SK-N-SH treated with all-trans-retinoic acid at 6 μM for 48 hours (cell line): ENCODE data around the gene PCIF1.

Experiments
- ATAC-seq: fragments of 200-7000 bp; cut with Tn5 transposase; 3 replicates; pipeline ENCODE4 v1.9.1; 2020; ENCODE audit warnings: mild to moderate bottlenecking, moderate library complexity
- CSDC2 ChIP-seq: fragments of 250-450 bp; sonication (Bioruptor Pico); IDR thresholded peaks from 2 replicates; pipeline ENCODE4 v1.5.0; 2020; ENCODE audit warnings: mild to moderate bottlenecking, moderate library complexity
- ESRRG ChIP-seq: fragments of 250-450 bp; sonication (Bioruptor Pico); IDR thresholded peaks from 2 replicates; pipeline ENCODE4 v1.6.1; 2021; ENCODE audit warnings: mild to moderate bottlenecking
- GLIS3 ChIP-seq: fragments of 250-450 bp; sonication (Bioruptor Pico); IDR thresholded peaks from 2 replicates; pipeline ENCODE4 v1.5.0; 2020; ENCODE audit warnings: mild to moderate bottlenecking, moderate library complexity
- ISL1 ChIP-seq: fragments of 250-450 bp; sonication (Bioruptor Pico); IDR thresholded peaks from 2 replicates; pipeline ENCODE4 v2.1.2; 2022; ENCODE audit warnings: mild to moderate bottlenecking, moderate library complexity
- OSR1 ChIP-seq: fragments of 250-450 bp; sonication (Bioruptor Pico); IDR thresholded peaks from 2 replicates; pipeline ENCODE4 v1.8.0; 2022; ENCODE audit warnings: moderate library complexity, mild to moderate bottlenecking, inconsistent platforms
- RARB ChIP-seq: fragments of 250-450 bp; sonication (Bioruptor Pico); IDR thresholded peaks from 2 replicates; pipeline ENCODE4 v1.8.0; 2021; ENCODE audit warnings: mild to moderate bottlenecking, moderate library complexity
- TOX ChIP-seq: fragments of 250-450 bp; sonication (Bioruptor Pico); IDR thresholded peaks from 2 replicates; pipeline ENCODE4 v1.8.0; 2021; ENCODE audit warnings: mild to moderate bottlenecking, moderate library complexity, borderline replicate concordance
- ZC3H10 ChIP-seq: fragments of 250-450 bp; sonication (Bioruptor Pico); IDR thresholded peaks from 2 replicates; pipeline ENCODE4 v1.5.1; 2021; ENCODE audit warnings: mild to moderate bottlenecking, moderate library complexity
- ZFP3 ChIP-seq: fragments of 250-450 bp; sonication (Bioruptor Pico); IDR thresholded peaks from 2 replicates; pipeline ENCODE4 v1.5.0; 2020; ENCODE audit warnings: mild to moderate bottlenecking, moderate library complexity
- ZFP30 ChIP-seq: fragments of 450-650 bp; formaldehyde crosslinking; IDR thresholded peaks from 2 replicates; pipeline ENCODE4 v1.5.0; 2022; ENCODE audit warnings: mild to moderate bottlenecking, moderate library complexity
- ZNF565 ChIP-seq: fragments of 450-650 bp; formaldehyde crosslinking; conservative IDR thresholded peaks from 2 replicates; pipeline ENCODE4 v1.5.0; 2020; ENCODE audit warnings: low read depth, mild to moderate bottlenecking, moderate library complexity
- ZNF8 ChIP-seq: fragments of 450-650 bp; formaldehyde crosslinking; IDR thresholded peaks from 2 replicates; pipeline ENCODE4 v1.5.0; 2020; ENCODE audit warnings: mild to moderate bottlenecking, moderate library complexity
- TF ChIP-seq, protein P1 (sequence below): fragments of 250-450 bp; sonication (Bioruptor Pico); IDR thresholded peaks from 2 replicates; pipeline ENCODE4 v1.5.1; 2021; ENCODE audit warnings: mild to moderate bottlenecking, moderate library complexity
- TF ChIP-seq, protein P2 (sequence below): fragments of 250-450 bp; sonication (Bioruptor Pico); IDR thresholded peaks from 2 replicates; pipeline ENCODE4 v1.5.0; 2020; ENCODE audit warnings: mild to moderate bottlenecking, moderate library complexity
- TF ChIP-seq, protein P3 (sequence below): fragments of 250-450 bp; sonication (Bioruptor Pico); IDR thresholded peaks from 2 replicates; pipeline ENCODE4 v1.8.0; 2021; ENCODE audit warnings: low read depth, mild to moderate bottlenecking, moderate library complexity, borderline replicate concordance
- TF ChIP-seq, protein P4 (sequence below): fragments of 250-450 bp; sonication (Bioruptor Pico); IDR thresholded peaks from 2 replicates; pipeline ENCODE4 v1.8.0; 2020; ENCODE audit warnings: mild to moderate bottlenecking, moderate library complexity, borderline replicate concordance
- TF ChIP-seq, protein P5 (sequence below): fragments of 250-450 bp; sonication (Bioruptor Pico); IDR thresholded peaks from 2 replicates; pipeline ENCODE4 v1.5.1; 2020; ENCODE audit warnings: low read depth, mild to moderate bottlenecking, moderate library complexity

The PCIF1 gene

DNA sequence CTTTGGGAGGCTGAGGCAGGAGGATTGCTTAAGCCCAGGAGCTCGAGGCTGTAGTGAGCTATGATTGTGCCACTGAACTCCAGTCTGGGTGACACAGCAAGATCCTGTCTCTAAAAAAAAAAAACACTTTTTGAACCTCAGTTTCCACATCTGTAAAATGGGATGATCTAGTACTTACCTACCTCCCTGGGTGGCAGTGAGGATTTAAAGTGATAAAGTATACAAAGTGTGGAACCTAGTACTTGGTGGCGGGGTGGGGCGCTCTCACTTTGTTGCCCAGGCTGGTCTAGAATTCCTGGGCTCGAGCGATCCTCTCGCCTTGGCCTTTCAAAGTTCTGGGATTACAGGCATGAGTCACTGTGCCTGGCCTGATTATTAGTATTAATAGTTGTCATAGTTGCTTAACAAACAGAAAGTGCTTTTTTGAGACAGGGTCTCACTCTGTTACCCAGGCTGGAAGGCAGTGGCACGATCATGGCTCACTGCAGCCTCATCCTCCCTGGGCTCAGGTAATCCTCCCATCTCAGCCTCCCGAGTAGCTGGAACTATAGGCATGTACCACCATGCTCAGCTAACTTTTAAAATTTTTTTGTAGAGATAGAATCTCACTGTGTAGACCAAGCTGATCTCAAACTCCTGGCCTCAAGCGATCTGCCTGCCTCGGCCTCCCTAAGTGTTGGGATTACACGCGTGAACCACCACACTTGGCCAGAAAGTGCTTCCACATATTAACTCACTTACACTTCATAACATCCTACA is 15.5 kb upstream of the PCIF1 start:
- TF ChIP-seq, protein P1, sequence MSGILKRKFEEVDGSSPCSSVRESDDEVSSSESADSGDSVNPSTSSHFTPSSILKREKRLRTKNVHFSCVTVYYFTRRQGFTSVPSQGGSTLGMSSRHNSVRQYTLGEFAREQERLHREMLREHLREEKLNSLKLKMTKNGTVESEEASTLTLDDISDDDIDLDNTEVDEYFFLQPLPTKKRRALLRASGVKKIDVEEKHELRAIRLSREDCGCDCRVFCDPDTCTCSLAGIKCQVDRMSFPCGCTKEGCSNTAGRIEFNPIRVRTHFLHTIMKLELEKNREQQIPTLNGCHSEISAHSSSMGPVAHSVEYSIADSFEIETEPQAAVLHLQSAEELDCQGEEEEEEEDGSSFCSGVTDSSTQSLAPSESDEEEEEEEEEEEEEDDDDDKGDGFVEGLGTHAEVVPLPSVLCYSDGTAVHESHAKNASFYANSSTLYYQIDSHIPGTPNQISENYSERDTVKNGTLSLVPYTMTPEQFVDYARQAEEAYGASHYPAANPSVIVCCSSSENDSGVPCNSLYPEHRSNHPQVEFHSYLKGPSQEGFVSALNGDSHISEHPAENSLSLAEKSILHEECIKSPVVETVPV (CRISPR knock-in tag), result no peak
- no peak for TF ChIP-seq ZC3H10
- TF ChIP-seq ZFP30 (CRISPR knock-in tag), result no peak
- no peak for TF ChIP-seq OSR1 (CRISPR knock-in tag)
- TF ChIP-seq, all 23 proteins: peak for 0
- ATAC-seq, result no peak

DNA sequence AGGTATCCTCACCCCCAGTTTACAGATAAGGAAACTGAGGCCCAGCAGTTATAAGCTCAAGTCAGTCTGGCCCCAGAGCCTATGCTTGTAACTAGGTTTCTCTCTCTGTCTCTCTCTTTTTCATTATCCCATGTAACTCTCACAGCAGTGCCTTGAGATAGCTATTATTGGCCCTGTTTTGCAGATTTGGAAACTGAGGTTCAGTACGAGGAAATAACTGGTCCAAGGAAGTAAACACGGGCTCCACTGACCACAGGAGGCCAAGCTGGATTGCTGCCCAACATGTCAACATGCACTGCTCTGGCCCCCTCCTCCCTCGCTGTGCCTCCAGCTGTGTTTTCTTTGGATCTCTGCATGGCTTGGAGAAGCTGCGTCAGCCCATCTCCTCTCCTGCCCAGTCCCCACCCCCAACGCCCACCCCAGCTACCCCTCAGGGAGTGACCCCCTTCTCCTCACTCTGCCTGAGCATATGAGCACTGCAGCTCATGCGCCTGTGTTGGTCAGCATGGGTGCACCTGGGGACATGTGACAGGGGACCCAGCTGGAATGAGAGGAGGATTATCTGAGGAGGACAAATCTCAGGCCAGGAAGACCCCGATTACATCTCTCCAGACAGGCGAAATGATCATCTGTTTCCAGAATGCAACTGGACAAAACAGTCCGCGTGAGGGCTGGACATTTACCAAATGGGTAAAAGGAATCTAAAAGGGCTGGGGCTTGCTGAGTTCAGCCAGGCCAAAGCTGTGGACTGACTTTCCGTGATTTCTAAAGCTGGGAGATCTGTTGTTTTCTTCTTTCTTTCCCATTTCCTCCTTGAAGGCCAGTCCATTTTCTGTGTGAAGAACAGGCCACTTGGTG is 14.7 kb upstream of the PCIF1 start:
- TF ChIP-seq ZNF565 (CRISPR knock-in tag), result no peak
- TF ChIP-seq ISL1 (CRISPR knock-in tag), result no peak
- no peak for TF ChIP-seq RARB (CRISPR knock-in tag)
- TF ChIP-seq ESRRG (CRISPR knock-in tag), result no peak
- no peak for TF ChIP-seq CSDC2 (CRISPR knock-in tag)
- TF ChIP-seq, protein P1 (CRISPR knock-in tag), result no peak
- no peak for TF ChIP-seq ZFP3 (CRISPR knock-in tag)
- TF ChIP-seq, protein P2, sequence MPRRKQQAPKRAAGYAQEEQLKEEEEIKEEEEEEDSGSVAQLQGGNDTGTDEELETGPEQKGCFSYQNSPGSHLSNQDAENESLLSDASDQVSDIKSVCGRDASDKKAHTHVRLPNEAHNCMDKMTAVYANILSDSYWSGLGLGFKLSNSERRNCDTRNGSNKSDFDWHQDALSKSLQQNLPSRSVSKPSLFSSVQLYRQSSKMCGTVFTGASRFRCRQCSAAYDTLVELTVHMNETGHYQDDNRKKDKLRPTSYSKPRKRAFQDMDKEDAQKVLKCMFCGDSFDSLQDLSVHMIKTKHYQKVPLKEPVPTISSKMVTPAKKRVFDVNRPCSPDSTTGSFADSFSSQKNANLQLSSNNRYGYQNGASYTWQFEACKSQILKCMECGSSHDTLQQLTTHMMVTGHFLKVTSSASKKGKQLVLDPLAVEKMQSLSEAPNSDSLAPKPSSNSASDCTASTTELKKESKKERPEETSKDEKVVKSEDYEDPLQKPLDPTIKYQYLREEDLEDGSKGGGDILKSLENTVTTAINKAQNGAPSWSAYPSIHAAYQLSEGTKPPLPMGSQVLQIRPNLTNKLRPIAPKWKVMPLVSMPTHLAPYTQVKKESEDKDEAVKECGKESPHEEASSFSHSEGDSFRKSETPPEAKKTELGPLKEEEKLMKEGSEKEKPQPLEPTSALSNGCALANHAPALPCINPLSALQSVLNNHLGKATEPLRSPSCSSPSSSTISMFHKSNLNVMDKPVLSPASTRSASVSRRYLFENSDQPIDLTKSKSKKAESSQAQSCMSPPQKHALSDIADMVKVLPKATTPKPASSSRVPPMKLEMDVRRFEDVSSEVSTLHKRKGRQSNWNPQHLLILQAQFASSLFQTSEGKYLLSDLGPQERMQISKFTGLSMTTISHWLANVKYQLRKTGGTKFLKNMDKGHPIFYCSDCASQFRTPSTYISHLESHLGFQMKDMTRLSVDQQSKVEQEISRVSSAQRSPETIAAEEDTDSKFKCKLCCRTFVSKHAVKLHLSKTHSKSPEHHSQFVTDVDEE (CRISPR knock-in tag), result no peak
- TF ChIP-seq, protein P3, sequence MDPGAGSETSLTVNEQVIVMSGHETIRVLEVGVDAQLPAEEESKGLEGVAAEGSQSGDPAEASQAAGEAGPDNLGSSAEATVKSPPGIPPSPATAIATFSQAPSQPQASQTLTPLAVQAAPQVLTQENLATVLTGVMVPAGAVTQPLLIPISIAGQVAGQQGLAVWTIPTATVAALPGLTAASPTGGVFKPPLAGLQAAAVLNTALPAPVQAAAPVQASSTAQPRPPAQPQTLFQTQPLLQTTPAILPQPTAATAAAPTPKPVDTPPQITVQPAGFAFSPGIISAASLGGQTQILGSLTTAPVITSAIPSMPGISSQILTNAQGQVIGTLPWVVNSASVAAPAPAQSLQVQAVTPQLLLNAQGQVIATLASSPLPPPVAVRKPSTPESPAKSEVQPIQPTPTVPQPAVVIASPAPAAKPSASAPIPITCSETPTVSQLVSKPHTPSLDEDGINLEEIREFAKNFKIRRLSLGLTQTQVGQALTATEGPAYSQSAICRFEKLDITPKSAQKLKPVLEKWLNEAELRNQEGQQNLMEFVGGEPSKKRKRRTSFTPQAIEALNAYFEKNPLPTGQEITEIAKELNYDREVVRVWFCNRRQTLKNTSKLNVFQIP (CRISPR knock-in tag), result no peak
- TF ChIP-seq TOX (CRISPR knock-in tag), result no peak
- TF ChIP-seq, protein P4, sequence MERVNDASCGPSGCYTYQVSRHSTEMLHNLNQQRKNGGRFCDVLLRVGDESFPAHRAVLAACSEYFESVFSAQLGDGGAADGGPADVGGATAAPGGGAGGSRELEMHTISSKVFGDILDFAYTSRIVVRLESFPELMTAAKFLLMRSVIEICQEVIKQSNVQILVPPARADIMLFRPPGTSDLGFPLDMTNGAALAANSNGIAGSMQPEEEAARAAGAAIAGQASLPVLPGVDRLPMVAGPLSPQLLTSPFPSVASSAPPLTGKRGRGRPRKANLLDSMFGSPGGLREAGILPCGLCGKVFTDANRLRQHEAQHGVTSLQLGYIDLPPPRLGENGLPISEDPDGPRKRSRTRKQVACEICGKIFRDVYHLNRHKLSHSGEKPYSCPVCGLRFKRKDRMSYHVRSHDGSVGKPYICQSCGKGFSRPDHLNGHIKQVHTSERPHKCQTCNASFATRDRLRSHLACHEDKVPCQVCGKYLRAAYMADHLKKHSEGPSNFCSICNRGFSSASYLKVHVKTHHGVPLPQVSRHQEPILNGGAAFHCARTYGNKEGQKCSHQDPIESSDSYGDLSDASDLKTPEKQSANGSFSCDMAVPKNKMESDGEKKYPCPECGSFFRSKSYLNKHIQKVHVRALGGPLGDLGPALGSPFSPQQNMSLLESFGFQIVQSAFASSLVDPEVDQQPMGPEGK (CRISPR knock-in tag), result no peak
- TF ChIP-seq, protein P5, sequence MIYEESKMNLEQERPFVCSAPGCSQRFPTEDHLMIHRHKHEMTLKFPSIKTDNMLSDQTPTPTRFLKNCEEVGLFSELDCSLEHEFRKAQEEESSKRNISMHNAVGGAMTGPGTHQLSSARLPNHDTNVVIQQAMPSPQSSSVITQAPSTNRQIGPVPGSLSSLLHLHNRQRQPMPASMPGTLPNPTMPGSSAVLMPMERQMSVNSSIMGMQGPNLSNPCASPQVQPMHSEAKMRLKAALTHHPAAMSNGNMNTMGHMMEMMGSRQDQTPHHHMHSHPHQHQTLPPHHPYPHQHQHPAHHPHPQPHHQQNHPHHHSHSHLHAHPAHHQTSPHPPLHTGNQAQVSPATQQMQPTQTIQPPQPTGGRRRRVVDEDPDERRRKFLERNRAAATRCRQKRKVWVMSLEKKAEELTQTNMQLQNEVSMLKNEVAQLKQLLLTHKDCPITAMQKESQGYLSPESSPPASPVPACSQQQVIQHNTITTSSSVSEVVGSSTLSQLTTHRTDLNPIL, result no peak
- TF ChIP-seq ZFP30 (CRISPR knock-in tag), result no peak
- no peak for TF ChIP-seq GLIS3 (CRISPR knock-in tag)
- no peak for TF ChIP-seq ZNF8 (CRISPR knock-in tag)
- peak; percentile 41 for ATAC-seq
